IMR-90 (cell line): ENCODE measurements around the gene NF2. TPM values are rescaled to one million over a fixed set of nuclear protein-coding genes. Genes with fewer than 3 reads are reported as not detected.

Source experiments
- ATAC-seq: fragments of 200-7000 bp; cut with Tn5 transposase; 2 replicates; pipeline ENCODE4 v1.9.1; 2020; ENCODE audit warnings: low read depth, mild to moderate bottlenecking, moderate library complexity
- BruUV-seq: library from RNA; stranded (reverse); fragments of 400-500 nt; replicated peaks from 2 replicates; lab custom pipeline; 2021; lab: Mats Ljungman, UMichigan
- CTCF ChIA-PET: fragments of 300-600 bp; formaldehyde crosslinking; extraction: SDS; loops from one replicate; lab custom pipeline; 2021; ENCODE audit warnings: antibody characterized with exemption; lab: Yijun Ruan, JAX
- POLR2A ChIA-PET: fragments of 300-600 bp; sonication (Branson Sonifier 250); formaldehyde crosslinking; loops from one replicate; lab custom pipeline; 2022; ENCODE audit warnings: antibody characterized with exemption; ENCODE audit not compliant: unreplicated experiment; lab: Charles Lee
- DNase-seq: peaks from one replicate; pipeline ENCODE4 v3.0.0; 2013
- H2AFZ ChIP-seq: replicated peaks from 2 replicates; pipeline ENCODE3; 2013; ENCODE audit warnings: low read length, mild to moderate bottlenecking; ENCODE audit not compliant: poor library complexity
- H2AK5ac ChIP-seq: 2 replicates; pipeline ENCODE4 v1.6.1; 2013; ENCODE audit warnings: low read depth, low read length, inconsistent platforms
- H2AK9ac ChIP-seq: replicated peaks from 2 replicates; pipeline ENCODE3; 2013; ENCODE audit warnings: mild to moderate bottlenecking, low read depth, low read length, moderate library complexity; ENCODE audit not compliant: poor library complexity
- H2BK120ac ChIP-seq: 2 replicates; pipeline ENCODE4 v1.6.1; 2013; ENCODE audit warnings: low read depth, low read length, inconsistent platforms
- H2BK15ac ChIP-seq: 3 replicates; pipeline ENCODE4 v1.6.1; 2013; ENCODE audit warnings: low read depth, low read length, inconsistent platforms
- H2BK20ac ChIP-seq: 2 replicates; pipeline ENCODE4 v1.6.1; 2013; ENCODE audit warnings: low read depth, mild to moderate bottlenecking, inconsistent platforms, low read length, moderate library complexity
- H2BK5ac ChIP-seq: 2 replicates; pipeline ENCODE4 v1.6.1; 2013; ENCODE audit warnings: mild to moderate bottlenecking, low read depth, low read length, inconsistent platforms; ENCODE audit not compliant: poor library complexity, severe bottlenecking
- H3K14ac ChIP-seq: replicated peaks from 2 replicates; pipeline ENCODE4 v1.6.1; 2013; ENCODE audit warnings: low read depth, low read length, inconsistent platforms
- H3K18ac ChIP-seq: 2 replicates; pipeline ENCODE4 v1.6.1; 2013; ENCODE audit warnings: low read depth, low read length, control low read depth
- H3K23ac ChIP-seq: 2 replicates; pipeline ENCODE4 v1.6.1; 2013; ENCODE audit warnings: low read depth, low read length, inconsistent platforms
- H3K27ac ChIP-seq: 2 replicates; pipeline ENCODE4 v1.5.1; 2013; ENCODE audit warnings: mild to moderate bottlenecking, control low read depth, low read length; ENCODE audit not compliant: insufficient read depth
- H3K27me3 ChIP-seq: 2 replicates; pipeline ENCODE4 v1.6.1; 2013; ENCODE audit warnings: low read length; ENCODE audit not compliant: control insufficient read depth, insufficient read depth
- H3K36me3 ChIP-seq: 2 replicates; pipeline ENCODE4 v1.6.1; 2013; ENCODE audit warnings: low read length, mixed read lengths; ENCODE audit not compliant: control insufficient read depth, insufficient read depth
- H3K4ac ChIP-seq: 2 replicates; pipeline ENCODE4 v1.6.1; 2013; ENCODE audit warnings: low read depth, low read length, inconsistent platforms
- H3K4me1 ChIP-seq: 2 replicates; pipeline ENCODE4 v1.6.1; 2013; ENCODE audit warnings: low read length, mixed read lengths; ENCODE audit not compliant: control insufficient read depth, insufficient read depth
- H3K4me2 ChIP-seq: 2 replicates; pipeline ENCODE4 v1.6.1; 2013; ENCODE audit warnings: low read depth, mild to moderate bottlenecking, control low read depth, low read length, moderate library complexity
- H3K4me3 ChIP-seq: 2 replicates; pipeline ENCODE4 v1.5.1; 2013; ENCODE audit warnings: low read depth, mild to moderate bottlenecking, control low read depth, low read length, moderate library complexity; ENCODE audit not compliant: insufficient read depth
- H3K56ac ChIP-seq: 2 replicates; pipeline ENCODE4 v1.6.1; 2013; ENCODE audit warnings: low read length, inconsistent platforms; ENCODE audit not compliant: insufficient read depth; ENCODE audit errors: extremely low read depth
- H3K79me1 ChIP-seq, 2 experiments: 2 replicates each; pipeline ENCODE4 v1.6.1; 2013; ENCODE audit warnings: low read length in 2 of 2, inconsistent platforms in 1 of 2, low read depth in 1 of 2
- H3K9ac ChIP-seq: 2 replicates; pipeline ENCODE4 v1.6.1; 2013; ENCODE audit warnings: low read depth, low read length, control low read depth
- H3K9me1 ChIP-seq: 2 replicates; pipeline ENCODE4 v1.6.1; 2013; ENCODE audit warnings: low read length, inconsistent platforms; ENCODE audit not compliant: insufficient read depth
- H3K9me3 ChIP-seq: 2 replicates; pipeline ENCODE4 v1.6.1; 2013; ENCODE audit warnings: low read length; ENCODE audit not compliant: control insufficient read depth, insufficient read depth
- H4K20me1 ChIP-seq: 2 replicates; pipeline ENCODE4 v1.6.1; 2013; ENCODE audit warnings: low read length, inconsistent platforms; ENCODE audit not compliant: insufficient read depth
- H4K5ac ChIP-seq: 2 replicates; pipeline ENCODE4 v1.6.1; 2013; ENCODE audit warnings: mild to moderate bottlenecking, low read depth, low read length, control low read depth
- H4K8ac ChIP-seq, 2 experiments: 2 replicates each; pipeline ENCODE4 v1.6.1; 2013; ENCODE audit warnings: low read depth in 2 of 2, low read length in 2 of 2, control low read depth in 1 of 2, inconsistent platforms in 1 of 2
- H4K91ac ChIP-seq: 2 replicates; pipeline ENCODE4 v1.6.1; 2013; ENCODE audit warnings: low read depth, low read length, inconsistent platforms; ENCODE audit not compliant: insufficient read depth
- CTCF ChIP-seq: conservative IDR thresholded peaks from 2 replicates; pipeline ENCODE4 v1.5.1; 2012; ENCODE audit warnings: mild to moderate bottlenecking, low read depth, low read length, improper control_type of control experiment
- MAFK ChIP-seq: IDR thresholded peaks from 2 replicates; pipeline ENCODE4 v1.6.1; 2012; ENCODE audit warnings: low read depth, low read length, improper control_type of control experiment
- MAZ ChIP-seq: IDR thresholded peaks from 2 replicates; pipeline ENCODE4 v1.6.1; 2012; ENCODE audit warnings: low read depth, mild to moderate bottlenecking, low read length, improper control_type of control experiment, moderate library complexity, borderline replicate concordance
- MXI1 ChIP-seq: IDR thresholded peaks from 2 replicates; pipeline ENCODE4 v1.6.1; 2012; ENCODE audit warnings: low read depth, mild to moderate bottlenecking, low read length, moderate library complexity, borderline replicate concordance
- RAD21 ChIP-seq: IDR thresholded peaks from 2 replicates; pipeline ENCODE4 v1.6.1; 2012; ENCODE audit warnings: low read length, improper control_type of control experiment
- RCOR1 ChIP-seq: IDR thresholded peaks from 2 replicates; pipeline ENCODE4 v1.6.1; 2012; ENCODE audit warnings: mild to moderate bottlenecking, low read length, improper control_type of control experiment; ENCODE audit not compliant: insufficient replicate concordance
- SMC3 ChIP-seq: fragments of 150-350 bp; IDR thresholded peaks from 2 replicates; pipeline ENCODE4 v1.6.1; 2016; ENCODE audit warnings: low read depth, mild to moderate bottlenecking, antibody characterized with exemption, low read length, moderate library complexity
- WGBS, 2 experiments: methylation state at CpG; one replicate each; pipeline versions ENCODE4 v1.1.5 to v1.1.7; 2013; ENCODE audit warnings: missing lambda C conversion rate in 2 of 2; ENCODE audit not compliant: insufficient read length in 1 of 2; ENCODE audit errors: extremely low coverage in 2 of 2; 5-methylcytosine and 5-hydroxymethylcytosine counted together
- dilution Hi-C: fragments of 300-500 bp; cut with HindIII; formaldehyde crosslinking; loops from one replicate; pipeline ENCODE4 v1.14.3; 2018; ENCODE audit warnings: low sequenced_read_pairs; ENCODE audit not compliant: unreplicated experiment
- in situ Hi-C: fragments of 300-500 bp; cut with MboI; formaldehyde crosslinking; loops from 3 replicates; pipeline ENCODE4 v1.14.3; 2019; ENCODE audit warnings: low sequenced_read_pairs, inconsistent platforms, mixed read lengths
- intact Hi-C: fragments of 100-400 bp; cut with micrococcal nuclease; formaldehyde crosslinking; loops from 2 replicates; pipeline ENCODE4 v1.10.0; 2022
- polyA plus RNA-seq, 3 experiments: library from polyadenylated mRNA; depleted of rRNA; stranded (reverse); fragments of >200 nt; gene quantifications; 2 replicates each; pipeline ENCODE4 v1.2.3, GENCODE V29; 2012; ENCODE audit warnings: low replicate concordance in 1 of 3
- total RNA-seq: library from RNA; depleted of rRNA; stranded (reverse); fragments of >200 nt; gene quantifications from 2 replicates; pipeline ENCODE4 v1.2.3, GENCODE V29; 2012

Gene NF2
- total and polyA plus RNA-seq, 2 of the 4 experiments (the other 2 are of a cell fraction): 59.0 to 151 TPM

- no peak overlapping the region for H3K4me2 ChIP-seq
- dilution Hi-C loops (no loop called here), in situ Hi-C loops (loop anchor here (10.0 kb wide), 2 partner anchors 372 to 452 kb away; partner anchors contain the start of gene HORMAD2), intact Hi-C loops (no loop called here)
- H3K14ac ChIP-seq: 0 out of 2 replicates have a peak overlapping the region, but pooled peaks have one; percentile 23
- TF ChIP-seq MXI1 (no peak), MAZ (no peak), SMC3 (no peak), RCOR1 (no peak), MAFK (no peak), CTCF (no peak), RAD21 (no peak)
- no peak overlapping the region for H3K4me3 ChIP-seq
- H3K9ac ChIP-seq: no peak overlapping the region
- peaks cover 13% of the 10 kb centered on the region for H3K4me1 ChIP-seq
- H3K9me3 ChIP-seq: no peaks in the 10 kb centered on the region
- peaks cover 44% of the 10 kb centered on the region for H4K20me1 ChIP-seq
- ATAC-seq: no peak
- no peak overlapping the region for H3K4ac ChIP-seq
- no peak overlapping the region for H3K27ac ChIP-seq
- H3K18ac ChIP-seq: no peak overlapping the region
- no TSS peak for BruUV-seq
- H2AFZ ChIP-seq: no peak overlapping the region
- H2BK20ac ChIP-seq: no peak overlapping the region
- peaks cover 29% of the 10 kb centered on the region for H3K9me1 ChIP-seq
- H2AK5ac ChIP-seq: no peak overlapping the region; the same call in 1 of the 2 replicates
- H3K56ac ChIP-seq: no peak overlapping the region
- ChIA-PET CTCF (no interaction called here), POLR2A (no interaction called here)
- H4K8ac ChIP-seq: 0 out of 4 replicates have a peak overlapping the region, but pooled peaks of 1 of the 2 experiments have one; percentile 0
- H2BK15ac ChIP-seq: peak overlapping the region; percentile 14; the same call in 1 of the 3 replicates
- H3K23ac ChIP-seq: 0 out of 2 replicates have a peak overlapping the region, but pooled peaks have one; percentile 8
- 86% methylated on average over 1 of the region's 5 CpGs; no CpG with 5 or more reads in 1 of the 2 experiments for WGBS, 2 experiments
- no peaks in the 10 kb centered on the region for H3K27me3 ChIP-seq
- no peak overlapping the region for H2BK5ac ChIP-seq
- no peak overlapping the region for H4K5ac ChIP-seq
- H4K91ac ChIP-seq: no peak overlapping the region; the same call in 1 of the 2 replicates
- no peak overlapping the region for H2AK9ac ChIP-seq
- H3K79me1 ChIP-seq: peaks cover 68 to 94% of the 10 kb centered on the region in 2 experiments
- peaks cover 5% of the 10 kb centered on the region for H3K36me3 ChIP-seq
- no peak overlapping the region for H2BK120ac ChIP-seq
- DNase-seq: no peak
These were observed 29.2 kb downstream of the NF2 start for GRCh38 chr22:29632672-29633071.
